Measurements from ENCODE around the gene MRPL19.

Gene MRPL19

DNA sequence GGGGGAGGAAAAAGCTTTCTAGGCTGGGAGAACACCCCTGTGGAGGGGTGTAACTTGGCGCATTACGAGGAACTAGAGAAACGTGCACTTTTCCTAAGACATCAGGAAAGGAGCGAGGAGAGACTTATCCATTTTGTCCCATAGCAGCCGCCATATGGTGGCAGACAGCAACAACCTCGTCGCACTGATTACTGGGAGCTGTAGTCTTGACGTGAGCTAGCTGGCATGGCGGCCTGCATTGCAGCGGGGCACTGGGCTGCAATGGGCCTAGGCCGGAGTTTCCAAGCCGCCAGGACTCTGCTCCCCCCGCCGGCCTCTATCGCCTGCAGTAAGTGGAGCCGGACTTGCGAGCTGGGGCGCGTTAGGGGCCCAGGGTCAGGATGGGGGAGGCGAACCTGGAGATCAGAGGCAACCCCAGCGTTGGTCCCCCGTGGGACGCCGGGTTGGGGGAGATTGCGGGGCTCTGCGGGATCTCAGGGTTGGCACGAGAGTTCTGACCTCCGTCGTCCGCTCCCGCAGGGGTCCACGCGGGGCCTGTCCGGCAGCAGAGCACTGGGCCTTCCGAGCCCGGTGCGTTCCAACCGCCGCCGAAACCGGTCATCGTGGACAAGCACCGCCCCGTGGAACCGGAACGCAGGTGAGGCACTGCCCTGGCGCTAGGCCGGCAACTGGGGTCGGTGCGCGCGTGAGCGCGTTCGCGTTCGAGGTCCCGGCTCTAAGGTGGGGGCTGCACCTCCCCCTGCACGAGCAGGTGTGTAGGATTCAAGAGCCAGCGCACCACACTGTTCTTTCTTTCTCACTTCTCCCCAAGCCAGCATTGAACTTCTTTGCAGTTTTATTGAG is at the start of gene MRPL19:
MRPL19 (plus strand) TSS at position 201 of the 843 bp plus-strand sequence; CDS start at position 226, 25 bp downstream.
- H3K4me3 ChIP-seq (ENCODE audit: low read depth, low read length), result peak within 1 kb of the TSS; percentile 96
- TF ChIP-seq, protein P1, sequence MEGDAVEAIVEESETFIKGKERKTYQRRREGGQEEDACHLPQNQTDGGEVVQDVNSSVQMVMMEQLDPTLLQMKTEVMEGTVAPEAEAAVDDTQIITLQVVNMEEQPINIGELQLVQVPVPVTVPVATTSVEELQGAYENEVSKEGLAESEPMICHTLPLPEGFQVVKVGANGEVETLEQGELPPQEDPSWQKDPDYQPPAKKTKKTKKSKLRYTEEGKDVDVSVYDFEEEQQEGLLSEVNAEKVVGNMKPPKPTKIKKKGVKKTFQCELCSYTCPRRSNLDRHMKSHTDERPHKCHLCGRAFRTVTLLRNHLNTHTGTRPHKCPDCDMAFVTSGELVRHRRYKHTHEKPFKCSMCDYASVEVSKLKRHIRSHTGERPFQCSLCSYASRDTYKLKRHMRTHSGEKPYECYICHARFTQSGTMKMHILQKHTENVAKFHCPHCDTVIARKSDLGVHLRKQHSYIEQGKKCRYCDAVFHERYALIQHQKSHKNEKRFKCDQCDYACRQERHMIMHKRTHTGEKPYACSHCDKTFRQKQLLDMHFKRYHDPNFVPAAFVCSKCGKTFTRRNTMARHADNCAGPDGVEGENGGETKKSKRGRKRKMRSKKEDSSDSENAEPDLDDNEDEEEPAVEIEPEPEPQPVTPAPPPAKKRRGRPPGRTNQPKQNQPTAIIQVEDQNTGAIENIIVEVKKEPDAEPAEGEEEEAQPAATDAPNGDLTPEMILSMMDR (conservative IDR thresholded peaks at IDR 0.05; ENCODE audit: low read depth, low read length), result no peak

DNA sequence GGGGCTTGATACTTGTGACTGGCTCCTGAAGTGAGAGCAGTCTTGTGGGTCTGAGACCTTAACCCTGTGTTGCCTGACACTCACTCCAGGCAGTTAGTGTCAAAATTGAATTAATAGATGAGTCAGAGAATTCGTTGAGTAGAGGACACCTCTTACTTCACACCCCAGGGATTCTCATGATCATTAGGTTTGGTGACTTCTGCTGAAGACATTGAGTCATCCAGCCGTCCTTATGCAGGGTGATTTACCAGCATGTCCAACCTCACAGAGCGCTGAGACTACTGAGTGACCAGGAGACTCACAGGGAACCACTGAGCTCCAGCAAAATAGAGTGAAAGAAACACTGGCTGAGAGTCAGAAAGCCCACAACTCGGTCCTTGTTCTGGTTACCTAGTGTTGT is 49.8 kb upstream of the MRPL19 start:
- H3K4me3 ChIP-seq (ENCODE audit: low read depth, low read length), result no peak overlapping the region
- DNase-seq (ENCODE audit: low read depth), result no peak
- TF ChIP-seq, protein P1 (conservative IDR thresholded peaks at IDR 0.05; ENCODE audit: low read depth, low read length), result no peak

More for the DNA sequence above, at the start of gene MRPL19:
- DNase-seq (ENCODE audit: low read depth), result peak; percentile 95

DNA sequence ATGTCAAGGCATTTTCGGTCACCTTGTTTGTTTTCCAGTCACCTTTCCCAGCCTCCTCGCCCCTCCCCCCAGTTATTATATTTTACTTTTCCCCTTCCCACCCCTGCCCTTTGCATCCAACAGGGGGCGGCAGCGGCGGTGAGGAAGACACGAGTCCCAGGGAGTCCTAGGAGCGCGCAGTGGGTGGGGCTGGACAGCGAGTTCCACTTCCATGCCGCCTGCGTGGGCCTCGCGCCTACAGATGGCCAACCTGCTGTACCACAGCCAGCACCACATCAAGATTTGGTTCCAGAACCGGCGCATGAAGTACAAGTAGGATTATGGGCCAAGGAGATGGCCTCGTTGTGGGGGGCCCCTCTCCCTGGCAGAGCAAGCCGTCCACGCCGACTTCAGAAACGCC is 48.6 kb upstream of the MRPL19 start:
- TF ChIP-seq, protein P1 (conservative IDR thresholded peaks at IDR 0.05; ENCODE audit: low read depth, low read length), result no peak
- no peak for DNase-seq (ENCODE audit: low read depth)
- H3K4me3 ChIP-seq (ENCODE audit: low read depth, low read length), result no peak overlapping the region

DNA sequence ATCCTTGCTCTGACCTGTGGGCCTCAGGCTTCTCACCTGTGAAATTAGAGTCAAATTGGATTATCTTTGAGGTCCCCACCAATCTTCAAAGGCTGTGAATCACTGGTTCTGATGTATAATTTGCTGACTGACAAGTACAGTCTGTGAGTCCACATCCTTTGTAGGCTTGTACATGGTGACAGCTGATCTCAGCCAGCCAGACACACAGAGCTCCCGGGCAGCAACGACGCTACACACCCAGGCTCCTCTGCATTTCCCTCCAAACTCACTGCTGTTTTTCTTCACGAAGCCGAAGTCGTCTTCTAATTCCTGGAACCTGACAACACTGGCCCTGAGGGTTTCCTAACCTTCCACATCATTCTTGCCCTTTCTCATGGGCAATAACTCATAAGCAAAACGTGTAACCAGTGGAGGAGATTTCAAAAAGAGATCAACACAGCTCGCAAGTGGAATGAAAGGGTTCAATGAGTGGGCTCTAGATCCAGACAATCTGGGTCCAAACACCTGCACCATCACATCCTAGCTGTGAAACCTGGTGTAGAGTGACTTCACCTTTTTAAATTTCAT is 47.9 kb upstream of the MRPL19 start:
- H3K4me3 ChIP-seq (ENCODE audit: low read depth, low read length), result no peak overlapping the region
- DNase-seq (ENCODE audit: low read depth), result no peak
- TF ChIP-seq, protein P1 (conservative IDR thresholded peaks at IDR 0.05; ENCODE audit: low read depth, low read length), result no peak

DNA sequence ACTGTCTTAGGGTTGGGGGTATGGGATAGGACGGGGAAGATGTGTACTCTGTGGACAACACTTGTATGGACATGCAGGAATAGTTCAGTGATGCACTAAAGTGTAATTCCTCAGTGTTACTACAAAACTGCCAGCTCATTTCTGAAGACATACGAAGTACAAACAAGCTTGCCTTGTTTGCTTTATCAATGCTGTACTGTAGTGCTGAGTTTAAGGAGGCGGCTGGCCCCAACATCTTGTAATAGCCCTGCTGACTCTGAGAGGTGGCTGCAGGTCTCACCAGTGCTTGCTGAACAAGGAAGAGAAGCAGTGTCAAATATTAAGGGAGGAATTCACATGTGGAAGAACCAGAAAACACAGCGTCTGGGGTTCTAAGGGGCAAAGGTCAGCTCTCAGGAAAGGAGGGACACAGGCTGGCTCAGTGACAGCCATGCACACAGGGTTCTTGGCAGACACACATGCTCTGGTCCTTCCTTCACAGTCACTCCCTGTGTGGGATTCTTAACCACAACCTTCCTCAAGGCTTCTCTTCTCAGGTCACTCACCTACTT is 46.0 kb upstream of the MRPL19 start:
- DNase-seq (ENCODE audit: low read depth), result no peak
- no peak overlapping the region for H3K4me3 ChIP-seq (ENCODE audit: low read depth, low read length)
- TF ChIP-seq, protein P1 (conservative IDR thresholded peaks at IDR 0.05; ENCODE audit: low read depth, low read length), result no peak

DNA sequence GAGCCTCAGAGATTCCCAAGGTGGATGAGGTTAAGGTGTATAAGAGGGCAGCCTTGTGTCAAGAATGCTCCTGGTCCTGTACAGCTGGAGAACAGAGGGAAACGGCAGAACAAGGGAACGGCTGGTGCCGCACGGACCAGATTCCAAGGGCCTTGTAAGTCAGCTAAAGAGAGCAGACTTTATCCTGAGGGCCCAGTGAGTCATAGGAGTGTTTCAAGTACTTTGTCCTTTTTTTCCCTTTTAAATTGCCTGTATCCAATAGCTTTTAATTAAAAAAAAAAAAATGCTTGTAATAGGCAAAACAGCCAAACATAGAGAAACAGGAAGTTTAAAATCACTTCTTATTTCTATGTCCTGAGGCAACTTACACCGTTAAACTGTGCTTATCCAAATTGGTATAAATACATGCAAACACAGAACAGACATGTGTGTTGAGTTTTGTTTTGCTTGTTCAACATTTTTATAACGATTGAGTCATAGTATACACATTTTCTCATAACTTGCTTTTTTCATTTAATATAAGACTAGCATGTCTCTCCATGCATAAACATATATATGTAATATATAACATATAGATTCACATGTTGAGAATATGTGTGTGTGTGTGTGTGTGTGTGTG is 43.8 kb upstream of the MRPL19 start:
- TF ChIP-seq, protein P1 (conservative IDR thresholded peaks at IDR 0.05; ENCODE audit: low read depth, low read length), result no peak
- peak; percentile 65 for DNase-seq (ENCODE audit: low read depth)
- H3K4me3 ChIP-seq (ENCODE audit: low read depth, low read length), result no peak overlapping the region
